ENCODE measurements around the gene NEU1.

Gene NEU1

DNA sequence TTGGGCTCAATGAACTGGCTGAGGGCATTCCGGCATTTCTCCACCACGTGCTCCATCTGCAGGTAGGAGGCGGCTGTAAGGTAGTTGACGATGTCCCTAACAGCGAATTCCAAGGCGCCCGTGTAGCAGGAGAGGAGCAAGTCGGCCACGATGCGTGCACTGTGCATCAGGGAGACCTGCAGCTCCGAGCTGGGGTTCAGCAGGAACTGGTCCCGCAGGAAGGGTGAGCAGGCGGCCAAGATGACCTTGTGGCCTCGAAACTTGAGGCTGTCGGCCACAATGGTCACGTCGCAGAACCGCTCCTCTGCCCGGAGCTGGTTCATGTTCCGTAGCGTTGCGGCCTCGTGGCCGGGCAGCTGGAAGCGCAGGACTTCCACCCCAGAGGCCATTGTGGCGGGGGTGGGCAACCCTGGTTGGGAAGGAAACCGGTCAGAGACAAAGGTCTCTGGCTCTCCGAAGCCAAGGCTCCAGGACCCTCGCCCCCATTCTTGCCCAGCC lies 38.3 kb upstream of the NEU1 start:
- Histone ChIP-seq H3K4me3 (ENCODE audit: control insufficient read depth in 1 of 7, extremely low read depth in 1 of 7, insufficient read depth in 4 of 7, low read depth in 2 of 7, low read length in 6 of 7) (peak overlapping the region; percentile 18 to 84 (median 61)), H3K9me3 (ENCODE audit: control extremely low read depth in 1 of 5, control insufficient read depth in 4 of 5, insufficient read depth in 2 of 5, low read depth in 1 of 5, low read length in 4 of 5) (no peaks in the 10 kb centered on the region), H3K27me3 (replicated peaks in 2 of 5; ENCODE audit: control insufficient read depth in 4 of 5, insufficient read depth in 5 of 5, low read length in 4 of 5) (no peaks in the 10 kb centered on the region), H3K4me1 (ENCODE audit: control extremely low read depth in 1 of 4, control insufficient read depth in 4 of 4, insufficient read depth in 4 of 4, low read length in 3 of 4) (peaks cover 4 to 52% (median 39%) of the 10 kb centered on the region in 4 experiments), H3K36me3 (ENCODE audit: control insufficient read depth in 4 of 4, insufficient read depth in 4 of 4, low read length in 3 of 4) (peaks cover 0 to 7% (median 2%) of the 10 kb centered on the region in 4 experiments), H3K27ac (ENCODE audit: insufficient read depth in 1 of 2, low read depth in 1 of 2, low read length in 2 of 2, poor library complexity in 1 of 2, severe bottlenecking in 2 of 2) (peak overlapping the region in 1 of 2 experiments; percentile 77)
- CTCF ChIA-PET, result interaction anchor here (1.1 kb wide), 1 partner anchor 22 kb away, joined by 3 read pairs; no protein-coding TSS in a partner anchor
- no peak for DNase-seq
- 77% methylated on average over 24 of the region's 29 CpGs for WGBS (ENCODE audit: insufficient coverage)
- POLR2A ChIA-PET, result no interaction called here

DNA sequence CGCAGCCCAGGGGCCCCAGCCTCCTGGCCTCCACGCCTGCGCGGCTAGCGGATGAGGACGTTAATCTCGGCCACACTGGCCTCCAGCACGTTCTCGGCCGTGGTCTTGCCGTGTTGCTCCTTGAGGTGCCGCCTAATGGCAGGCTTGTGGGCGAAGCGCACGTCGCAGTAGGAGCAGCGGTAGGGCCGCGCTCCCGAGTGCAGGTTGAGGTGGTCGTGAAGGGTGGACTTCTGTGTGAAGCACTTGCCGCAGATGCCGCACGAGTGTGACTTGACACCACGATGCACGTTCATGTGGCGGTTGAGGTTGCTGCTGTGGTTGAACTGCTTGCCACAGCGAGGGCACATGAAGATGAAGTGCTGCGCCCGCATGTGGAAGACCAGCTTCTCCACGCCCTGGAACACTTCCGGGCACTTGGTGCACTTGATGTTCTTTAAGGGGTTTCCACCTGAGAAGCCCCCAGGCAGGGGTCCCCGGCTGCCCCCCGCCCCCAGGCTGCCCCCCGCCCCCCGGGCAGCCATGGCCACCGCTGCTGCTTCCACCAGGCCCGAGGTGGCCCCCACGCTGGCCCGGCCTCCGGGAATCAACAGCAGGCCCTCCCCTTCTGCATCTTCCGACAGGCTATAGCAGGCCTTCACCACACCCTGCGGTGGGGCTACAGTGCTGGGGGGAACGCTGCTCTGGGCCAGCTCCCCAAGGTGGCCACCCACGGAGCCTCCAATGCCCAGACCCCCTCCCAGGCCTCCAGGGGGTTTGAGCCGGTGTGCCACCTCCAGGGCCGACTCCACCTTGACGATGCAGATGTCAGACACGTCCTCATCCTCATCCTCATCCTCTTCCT lies 37.5 kb upstream of the NEU1 start:
- WGBS (ENCODE audit: insufficient coverage), result 86% methylated on average over 31 of the region's 49 CpGs
- ChIA-PET CTCF (interaction anchor here (1.1 kb wide), 1 partner anchor 23 kb away, joined by 3 read pairs; no protein-coding TSS in a partner anchor), POLR2A (no interaction called here)
- H3K4me3 ChIP-seq (ENCODE audit: control insufficient read depth in 1 of 7, extremely low read depth in 1 of 7, insufficient read depth in 4 of 7, low read depth in 2 of 7, low read length in 6 of 7), result no peak overlapping the region
- peaks cover 4 to 52% (median 40%) of the 10 kb centered on the region in 4 experiments for H3K4me1 ChIP-seq (ENCODE audit: control extremely low read depth in 1 of 4, control insufficient read depth in 4 of 4, insufficient read depth in 4 of 4, low read length in 3 of 4)
- peak in 1 of 3 donors; percentile 26 for DNase-seq
- peaks cover 0 to 16% (median 6%) of the 10 kb centered on the region in 4 experiments for H3K36me3 ChIP-seq (ENCODE audit: control insufficient read depth in 4 of 4, insufficient read depth in 4 of 4, low read length in 3 of 4)
- no peaks in the 10 kb centered on the region for H3K9me3 ChIP-seq (ENCODE audit: control extremely low read depth in 1 of 5, control insufficient read depth in 4 of 5, insufficient read depth in 2 of 5, low read depth in 1 of 5, low read length in 4 of 5)
- no peak overlapping the region for H3K27ac ChIP-seq (ENCODE audit: insufficient read depth in 1 of 2, low read depth in 1 of 2, low read length in 2 of 2, poor library complexity in 1 of 2, severe bottlenecking in 2 of 2)
- H3K27me3 ChIP-seq (replicated peaks in 2 of 5; ENCODE audit: control insufficient read depth in 4 of 5, insufficient read depth in 5 of 5, low read length in 4 of 5), result no peaks in the 10 kb centered on the region

DNA sequence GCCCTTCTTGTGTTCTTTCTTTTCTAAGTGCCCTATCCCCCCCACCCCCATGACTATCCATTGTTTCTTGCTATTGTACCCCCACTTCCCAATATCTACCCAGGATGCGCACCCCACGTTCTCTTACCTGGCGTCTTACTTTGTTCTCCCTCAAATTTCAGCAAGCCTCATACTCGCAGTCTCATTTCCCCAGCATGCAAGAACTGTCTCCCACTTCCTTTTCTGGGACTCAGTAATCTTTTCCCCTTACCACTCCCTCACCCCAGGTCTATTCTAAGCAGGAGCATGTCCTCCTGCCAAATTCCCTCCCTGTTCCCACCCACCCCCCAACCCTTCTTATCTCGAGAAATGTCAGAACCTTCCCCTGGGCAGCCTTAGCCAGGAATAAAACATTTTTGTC lies 36.6 kb upstream of the NEU1 start:
- H3K27ac ChIP-seq (ENCODE audit: insufficient read depth in 1 of 2, low read depth in 1 of 2, low read length in 2 of 2, poor library complexity in 1 of 2, severe bottlenecking in 2 of 2), result peak overlapping the region in 1 of 2 experiments; percentile 25
- DNase-seq, result no peak
- no peak overlapping the region for H3K4me3 ChIP-seq (ENCODE audit: control insufficient read depth in 1 of 7, extremely low read depth in 1 of 7, insufficient read depth in 4 of 7, low read depth in 2 of 7, low read length in 6 of 7)
- no peaks in the 10 kb centered on the region for H3K9me3 ChIP-seq (ENCODE audit: control extremely low read depth in 1 of 5, control insufficient read depth in 4 of 5, insufficient read depth in 2 of 5, low read depth in 1 of 5, low read length in 4 of 5)
- H3K4me1 ChIP-seq (ENCODE audit: control extremely low read depth in 1 of 4, control insufficient read depth in 4 of 4, insufficient read depth in 4 of 4, low read length in 3 of 4), result peaks cover 4 to 52% (median 40%) of the 10 kb centered on the region in 4 experiments
- H3K36me3 ChIP-seq (ENCODE audit: control insufficient read depth in 4 of 4, insufficient read depth in 4 of 4, low read length in 3 of 4), result peaks cover 0 to 22% (median 12%) of the 10 kb centered on the region in 4 experiments
- H3K27me3 ChIP-seq (replicated peaks in 2 of 5; ENCODE audit: control insufficient read depth in 4 of 5, insufficient read depth in 5 of 5, low read length in 4 of 5), result no peaks in the 10 kb centered on the region
- CTCF ChIA-PET, result interaction anchor here (1.1 to 2.1 kb wide), 2 partner anchors 10 to 66 kb away, joined by 3 to 14 read pairs; no protein-coding TSS in a partner anchor
- 39% methylated on average over 5 of the region's 5 CpGs for WGBS (ENCODE audit: insufficient coverage)
- POLR2A ChIA-PET, result no interaction called here

DNA sequence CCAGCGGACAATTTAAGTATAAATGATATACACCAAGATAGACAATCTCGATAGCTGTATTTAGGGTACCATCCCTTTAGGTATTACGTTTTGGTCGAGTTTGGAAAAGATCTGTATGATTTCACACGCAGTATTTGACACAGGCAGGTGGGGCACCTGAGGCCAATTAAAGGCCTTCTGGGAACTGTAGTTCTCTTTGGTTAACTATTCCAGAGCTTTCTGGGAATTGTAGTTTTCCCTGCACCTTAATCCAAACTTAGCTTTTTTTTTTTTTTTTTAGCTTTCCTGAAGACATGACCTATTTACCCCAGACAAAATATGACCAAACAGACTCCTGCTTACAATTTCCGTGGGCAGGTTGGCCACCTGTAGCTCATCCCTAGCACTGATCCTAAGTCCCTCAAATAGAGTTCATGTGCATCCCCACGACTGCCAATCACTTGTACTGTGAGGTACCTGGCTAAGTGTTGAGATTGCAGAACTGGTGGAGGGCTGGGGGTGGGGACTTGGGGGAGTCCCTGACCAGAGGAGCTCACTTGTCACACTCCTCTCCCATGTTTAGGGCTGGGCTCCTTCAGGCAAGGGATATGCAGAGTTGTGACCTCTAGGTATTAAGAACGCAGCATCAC lies 35.9 kb upstream of the NEU1 start:
- Histone ChIP-seq H3K27me3 (replicated peaks in 2 of 5; ENCODE audit: control insufficient read depth in 4 of 5, insufficient read depth in 5 of 5, low read length in 4 of 5) (no peaks in the 10 kb centered on the region), H3K4me1 (ENCODE audit: control extremely low read depth in 1 of 4, control insufficient read depth in 4 of 4, insufficient read depth in 4 of 4, low read length in 3 of 4) (peaks cover 4 to 52% (median 40%) of the 10 kb centered on the region in 4 experiments), H3K4me3 (ENCODE audit: control insufficient read depth in 1 of 7, extremely low read depth in 1 of 7, insufficient read depth in 4 of 7, low read depth in 2 of 7, low read length in 6 of 7) (peak overlapping the region in 6 of 7 experiments; percentile 92 to 98 (median 96)), H3K27ac (ENCODE audit: insufficient read depth in 1 of 2, low read depth in 1 of 2, low read length in 2 of 2, poor library complexity in 1 of 2, severe bottlenecking in 2 of 2) (peak overlapping the region; percentile 72 to 92), H3K36me3 (ENCODE audit: control insufficient read depth in 4 of 4, insufficient read depth in 4 of 4, low read length in 3 of 4) (peaks cover 0 to 23% (median 14%) of the 10 kb centered on the region in 4 experiments), H3K9me3 (ENCODE audit: control extremely low read depth in 1 of 5, control insufficient read depth in 4 of 5, insufficient read depth in 2 of 5, low read depth in 1 of 5, low read length in 4 of 5) (no peaks in the 10 kb centered on the region)
- peak; percentile 46 to 76 (median 58) for DNase-seq
- ChIA-PET CTCF (interaction anchor here (1.1 to 2.1 kb wide), 2 partner anchors 10 to 65 kb away, joined by 3 to 14 read pairs; no protein-coding TSS in a partner anchor), POLR2A (interaction anchor here (0.6 to 1.8 kb wide), 2 partner anchors 34 to 95 kb away, joined by 6 to 8 read pairs; no protein-coding TSS in a partner anchor)
- WGBS (ENCODE audit: insufficient coverage), result 27% methylated on average over 6 of the region's 8 CpGs

DNA sequence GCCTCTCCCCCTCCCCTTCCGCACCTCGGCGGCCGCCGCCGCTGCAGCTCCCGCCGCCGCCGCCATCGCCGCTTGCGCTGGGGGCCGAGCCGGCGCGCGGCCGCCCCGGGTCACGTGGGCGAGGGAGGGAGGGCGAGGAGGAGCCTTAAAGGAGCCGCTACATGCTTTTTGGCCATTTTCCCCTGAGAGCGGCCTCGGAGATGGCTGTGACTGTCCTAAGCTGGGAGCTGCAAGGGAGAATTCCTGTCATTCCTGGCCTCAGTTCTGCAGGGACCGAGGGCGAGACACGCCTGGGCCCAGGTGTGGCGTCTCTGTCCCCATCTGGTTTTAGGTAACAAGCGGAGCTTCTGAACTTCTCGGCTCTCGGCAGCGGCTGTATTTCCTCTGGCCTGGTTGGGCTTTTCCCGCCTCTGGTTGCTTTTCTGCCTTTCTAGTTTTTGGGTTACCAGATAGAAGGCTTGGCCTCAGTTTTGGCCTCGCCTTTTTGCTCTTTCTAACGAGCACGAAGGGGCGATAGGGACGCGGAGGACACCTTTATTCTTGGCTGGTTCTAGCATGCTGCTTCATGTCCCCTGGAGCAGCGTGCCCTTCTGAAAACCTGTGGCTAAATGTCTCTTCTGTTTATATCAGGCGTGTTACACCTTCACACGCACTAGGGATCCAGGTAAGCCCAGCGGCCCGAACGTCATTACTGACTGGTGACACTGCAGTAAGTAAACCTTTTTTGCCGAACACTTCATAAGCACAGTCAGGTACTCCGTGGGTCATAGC lies 35.2 kb upstream of the NEU1 start, which contains the start of gene EHMT2:
Gene EHMT2, minus strand, starts transcription at position 87 of the 771 bp plus-strand sequence. Its CDS starts 21 bp downstream, at position 66.
- peak within 1 kb of the TSS; percentile 72 to 92 for H3K27ac ChIP-seq (ENCODE audit: insufficient read depth in 1 of 2, low read depth in 1 of 2, low read length in 2 of 2, poor library complexity in 1 of 2, severe bottlenecking in 2 of 2)
- DNase-seq, result peak; percentile 78 to 90 (median 87)
- POLR2A ChIA-PET, result interaction anchor here (0.5 to 1.8 kb wide), 5 partner anchors 11 to 233 kb away, joined by 3 to 8 read pairs (median 6); no protein-coding TSS in a partner anchor
- peaks cover 4 to 52% (median 39%) of the 10 kb centered on the region in 4 experiments for H3K4me1 ChIP-seq (ENCODE audit: control extremely low read depth in 1 of 4, control insufficient read depth in 4 of 4, insufficient read depth in 4 of 4, low read length in 3 of 4)
- whole genome bisulfite sequencing (ENCODE audit: insufficient coverage), result 0% methylated on average over 37 of the region's 49 CpGs
- no peaks in the 10 kb centered on the region for H3K27me3 ChIP-seq (replicated peaks in 2 of 5; ENCODE audit: control insufficient read depth in 4 of 5, insufficient read depth in 5 of 5, low read length in 4 of 5)
- H3K4me3 ChIP-seq (ENCODE audit: control insufficient read depth in 1 of 7, extremely low read depth in 1 of 7, insufficient read depth in 4 of 7, low read depth in 2 of 7, low read length in 6 of 7), result peak within 1 kb of the TSS; percentile 92 to 98 (median 95)
- peaks cover 0 to 30% (median 16%) of the 10 kb centered on the region in 4 experiments for H3K36me3 ChIP-seq (ENCODE audit: control insufficient read depth in 4 of 4, insufficient read depth in 4 of 4, low read length in 3 of 4)
- no peaks in the 10 kb centered on the region for H3K9me3 ChIP-seq (ENCODE audit: control extremely low read depth in 1 of 5, control insufficient read depth in 4 of 5, insufficient read depth in 2 of 5, low read depth in 1 of 5, low read length in 4 of 5)
- CTCF ChIA-PET, result interaction anchor here (1.1 to 2.1 kb wide), 2 partner anchors 9 to 64 kb away, joined by 3 to 14 read pairs; no protein-coding TSS in a partner anchor

Measured in common myeloid progenitor, CD34-positive (primary cell).